Stimulated activated CD8-positive, alpha-beta memory T cell treated with anti-CD3 and anti-CD28 coated beads, Interleukin-7, amount 100 ng/mL, for 1 hour (primary cell): Measurements from ENCODE around the gene MINDY3.
"Not testable (repeated sequence)": the region's sequence is repeated elsewhere in the genome, so short reads cannot be mapped to it uniquely, and the experiment has no call there.

ENCODE experiments used
- DNase-seq, 2 donors: peaks; one replicate each; pipeline ENCODE4 v3.0.0-alpha.2; 2020; ENCODE audit warnings: low read depth in 2 of 2

Gene MINDY3

GRCh38 chr10:15856328-15857015 lies 3.8 kb downstream of the MINDY3 start:
- DNase-seq = no peak

- no peak for DNase-seq
Observed at GRCh38 chr10:15853800-15854199, 6.5 kb downstream of the MINDY3 start.

GRCh38 chr10:15852111-15852557 lies 8.2 kb downstream of the MINDY3 start:
- DNase-seq = no peak

- DNase-seq = not testable (repeated sequence)
Observed at GRCh38 chr10:15850337-15850978, 9.8 kb downstream of the MINDY3 start.

- DNase-seq = no peak
Observed at GRCh38 chr10:15849316-15849715, 11.0 kb downstream of the MINDY3 start.

- DNase-seq = no peak
Observed at GRCh38 chr10:15847481-15847880, 12.8 kb downstream of the MINDY3 start.

GRCh38 chr10:15844517-15844916 lies 15.8 kb downstream of the MINDY3 start:
- no peak for DNase-seq

- no peak for DNase-seq
Observed at GRCh38 chr10:15843695-15844094, 16.6 kb downstream of the MINDY3 start.

- DNase-seq = no peak
Observed at GRCh38 chr10:15842556-15843169, 17.6 kb downstream of the MINDY3 start.

- no peak for DNase-seq
Observed at GRCh38 chr10:15841696-15842095, 18.6 kb downstream of the MINDY3 start.

- no peak for DNase-seq
Observed at GRCh38 chr10:15836807-15837206, 23.5 kb downstream of the MINDY3 start.

- DNase-seq = no peak
Observed at GRCh38 chr10:15829495-15829894, 30.8 kb downstream of the MINDY3 start.

- no peak for DNase-seq
Observed at GRCh38 chr10:15824498-15824897, 35.8 kb downstream of the MINDY3 start.

GRCh38 chr10:15822131-15822530 lies 38.2 kb downstream of the MINDY3 start:
- no peak for DNase-seq

- no peak for DNase-seq
Observed at GRCh38 chr10:15821046-15821683, 39.1 kb downstream of the MINDY3 start.

GRCh38 chr10:15817409-15818046 lies 42.8 kb downstream of the MINDY3 start:
- no peak for DNase-seq

GRCh38 chr10:15815242-15815885 lies 44.9 kb downstream of the MINDY3 start:
- DNase-seq = no peak

GRCh38 chr10:15814565-15814964 lies 45.7 kb downstream of the MINDY3 start:
- DNase-seq = no peak

GRCh38 chr10:15813415-15813814 lies 46.9 kb downstream of the MINDY3 start:
- DNase-seq = no peak

GRCh38 chr10:15809450-15809849 lies 50.9 kb downstream of the MINDY3 start:
- DNase-seq = no peak

GRCh38 chr10:15808204-15808797 lies 52.0 kb downstream of the MINDY3 start:
- DNase-seq = no peak
